GM12874 (cell line): ENCODE data around the gene GPR156.

Experiments used
- TF ChIP-seq, protein P1 (sequence below): IDR thresholded peaks from 2 replicates; pipeline ENCODE4 v1.5.1; 2011; ENCODE audit warnings: low read depth, mild to moderate bottlenecking, control low read depth, low read length, moderate library complexity; ENCODE audit not compliant: insufficient read depth

GPR156 gene

DNA sequence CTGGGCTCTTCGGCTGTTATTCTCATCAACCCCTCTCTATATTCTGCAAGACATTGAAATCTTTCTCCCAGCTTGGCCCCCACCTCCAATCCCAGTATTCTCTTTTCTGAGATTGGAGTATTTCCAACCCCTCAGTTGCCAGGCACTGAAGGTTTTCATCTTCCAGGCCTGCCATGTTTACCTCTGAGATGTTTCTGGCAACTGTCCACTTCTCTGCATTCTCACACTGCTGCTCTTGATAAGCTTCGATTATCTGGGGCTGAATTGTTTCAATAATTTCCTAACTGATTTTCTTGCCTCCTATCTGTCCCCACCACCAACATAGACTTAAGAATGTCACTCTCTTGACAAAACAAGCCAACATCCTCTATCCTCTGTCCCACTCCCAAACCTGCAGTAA is 1.4 kb upstream of the GPR156 start:
- TF ChIP-seq, protein P1, sequence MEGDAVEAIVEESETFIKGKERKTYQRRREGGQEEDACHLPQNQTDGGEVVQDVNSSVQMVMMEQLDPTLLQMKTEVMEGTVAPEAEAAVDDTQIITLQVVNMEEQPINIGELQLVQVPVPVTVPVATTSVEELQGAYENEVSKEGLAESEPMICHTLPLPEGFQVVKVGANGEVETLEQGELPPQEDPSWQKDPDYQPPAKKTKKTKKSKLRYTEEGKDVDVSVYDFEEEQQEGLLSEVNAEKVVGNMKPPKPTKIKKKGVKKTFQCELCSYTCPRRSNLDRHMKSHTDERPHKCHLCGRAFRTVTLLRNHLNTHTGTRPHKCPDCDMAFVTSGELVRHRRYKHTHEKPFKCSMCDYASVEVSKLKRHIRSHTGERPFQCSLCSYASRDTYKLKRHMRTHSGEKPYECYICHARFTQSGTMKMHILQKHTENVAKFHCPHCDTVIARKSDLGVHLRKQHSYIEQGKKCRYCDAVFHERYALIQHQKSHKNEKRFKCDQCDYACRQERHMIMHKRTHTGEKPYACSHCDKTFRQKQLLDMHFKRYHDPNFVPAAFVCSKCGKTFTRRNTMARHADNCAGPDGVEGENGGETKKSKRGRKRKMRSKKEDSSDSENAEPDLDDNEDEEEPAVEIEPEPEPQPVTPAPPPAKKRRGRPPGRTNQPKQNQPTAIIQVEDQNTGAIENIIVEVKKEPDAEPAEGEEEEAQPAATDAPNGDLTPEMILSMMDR = no peak

DNA sequence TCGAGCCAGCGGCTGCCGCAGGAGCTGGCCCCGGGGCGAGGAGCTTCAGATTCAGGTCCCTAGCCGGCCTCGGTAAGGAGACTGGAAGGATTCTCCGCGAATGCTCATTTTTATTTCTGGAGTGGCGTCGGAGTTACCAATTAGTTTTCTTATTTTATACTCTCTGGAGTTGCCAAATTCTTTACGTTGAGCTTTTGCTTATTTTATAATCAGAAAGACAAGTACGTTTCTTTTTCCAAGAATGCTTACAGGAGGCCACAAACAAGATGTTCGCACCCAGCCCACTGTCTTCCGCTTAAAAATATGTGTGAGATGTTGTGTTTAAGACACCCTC is 453 bp upstream of the GPR156 start:
- TF ChIP-seq, protein P1 = no peak

DNA sequence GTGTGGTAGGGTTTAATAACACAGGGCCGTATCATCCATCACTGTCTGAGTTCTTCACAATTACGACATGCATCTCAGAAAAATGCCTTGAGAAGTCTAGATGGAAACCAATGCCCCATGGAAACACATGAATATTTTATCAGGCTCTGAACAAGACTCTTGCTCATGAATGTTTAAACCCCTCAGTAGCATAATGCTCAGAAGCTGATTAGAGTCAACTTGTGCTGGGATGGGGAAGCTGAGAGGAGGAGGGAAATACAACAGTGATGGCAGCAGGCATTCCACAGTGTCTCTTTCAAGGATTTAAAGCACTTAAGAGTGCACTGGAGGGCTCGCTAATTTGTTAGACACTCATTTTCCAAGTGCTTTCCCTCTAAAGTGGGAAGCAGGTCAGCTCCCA is 3.8 kb downstream of the GPR156 start:
- TF ChIP-seq, protein P1 = no peak

DNA sequence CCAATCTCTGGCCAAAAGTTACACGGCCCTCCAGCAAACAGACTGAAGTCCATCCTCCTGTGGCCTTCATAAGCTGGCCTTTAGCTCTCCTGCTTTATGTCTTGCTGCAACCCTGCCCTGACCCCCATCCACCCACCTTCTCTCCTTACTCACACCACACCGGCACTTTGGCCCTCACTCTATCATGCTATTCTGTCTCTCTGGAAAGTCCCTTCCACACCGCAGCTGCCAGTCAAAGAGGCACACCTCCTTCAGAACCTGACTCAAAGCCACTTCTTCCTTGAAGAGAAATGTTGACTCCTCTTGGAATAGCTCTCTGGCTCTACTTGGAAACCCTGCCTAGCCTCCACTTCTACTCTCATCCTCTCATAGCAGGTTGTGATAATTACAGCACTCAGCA is 4.5 kb downstream of the GPR156 start:
- TF ChIP-seq, protein P1 = no peak

DNA sequence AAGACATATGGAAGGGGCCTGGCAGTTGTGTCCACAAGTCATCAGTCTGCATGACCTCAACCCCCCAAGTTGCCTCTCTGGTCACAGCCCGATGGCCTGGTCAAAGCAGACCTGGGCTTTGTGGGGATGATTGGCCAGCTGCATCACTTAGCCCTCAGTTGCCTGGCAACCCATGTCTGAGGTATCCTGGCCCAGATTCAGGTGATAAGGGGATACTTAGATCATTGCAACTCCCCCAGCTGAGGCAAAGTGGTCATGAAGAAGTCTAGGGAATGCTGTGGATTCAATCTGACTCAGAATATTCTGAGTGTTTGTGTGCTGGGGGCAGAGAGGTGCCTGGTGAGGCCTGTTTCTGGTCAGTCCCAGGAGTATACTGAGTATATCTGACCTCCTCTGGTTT is 5.0 kb downstream of the GPR156 start:
- TF ChIP-seq, protein P1 = no peak

DNA sequence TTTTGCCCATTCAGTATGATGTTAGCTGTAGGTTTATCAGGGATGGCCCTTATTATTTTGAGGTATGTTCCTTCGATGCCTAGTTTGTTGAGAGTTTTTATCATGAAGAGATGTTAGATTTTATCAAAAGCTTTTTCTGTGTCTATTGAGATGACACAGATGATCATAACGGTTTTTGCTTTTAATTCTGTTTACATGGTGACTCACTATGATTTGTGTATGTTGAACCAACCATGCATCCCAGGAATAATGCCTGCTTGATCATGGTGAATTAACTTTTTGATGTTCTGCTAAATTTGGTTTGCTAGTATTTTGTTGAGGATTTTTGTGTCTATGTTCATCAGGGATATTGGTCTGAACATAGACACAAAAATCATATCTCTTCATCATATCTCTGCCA is 8.3 kb downstream of the GPR156 start:
- TF ChIP-seq, protein P1 = no peak

DNA sequence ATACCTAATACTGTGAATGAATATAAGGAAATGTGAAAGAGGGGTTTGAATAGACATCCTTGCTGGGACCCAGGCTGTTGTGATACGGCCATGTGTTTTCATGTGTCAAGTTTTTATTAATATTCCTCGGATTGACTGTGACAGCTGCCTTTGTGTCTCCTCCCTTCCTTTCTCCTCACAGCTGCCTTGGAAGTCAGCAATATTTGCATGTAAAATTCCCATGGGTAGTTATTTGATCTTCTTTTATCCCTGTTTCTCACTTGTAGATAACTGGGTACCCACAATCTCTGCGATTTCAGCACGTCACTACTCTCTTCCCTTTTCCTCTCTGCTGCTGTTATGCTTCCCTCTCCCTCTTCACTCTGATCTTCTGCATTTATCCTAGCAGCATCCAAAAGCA is 9.4 kb downstream of the GPR156 start:
- TF ChIP-seq, protein P1 = no peak

DNA sequence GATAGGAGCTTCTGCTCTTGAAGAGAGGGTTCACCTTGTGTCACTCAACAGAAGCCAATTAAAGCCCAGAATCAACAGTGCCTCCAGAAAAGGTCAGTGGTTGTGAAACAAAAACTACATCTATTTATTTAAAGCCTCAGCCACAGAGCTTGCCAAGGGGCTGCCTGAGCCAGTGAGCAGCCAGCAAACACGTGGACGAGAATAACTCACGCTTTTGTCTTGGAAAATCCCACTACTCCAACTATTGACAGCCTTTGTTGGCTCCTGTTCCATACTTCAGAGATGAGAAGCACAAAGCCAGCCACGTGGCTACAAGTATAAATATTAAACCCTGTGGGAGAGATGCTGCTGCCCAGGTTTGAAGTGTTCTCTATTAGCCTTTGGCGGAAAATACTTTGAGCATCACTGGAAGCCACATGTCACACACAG is 10.3 kb downstream of the GPR156 start:
- TF ChIP-seq, protein P1 = no peak
